Adrenal gland (tissue), 5 donors: Measurements from ENCODE around the gene PTPN3.

Source experiments
- POLR2A ChIP-seq, 2 donors: fragments of 450-650 bp; IDR thresholded peaks; one replicate each; pipeline ENCODE4 v1.6.1; 2017; ENCODE audit warnings: antibody characterized with exemption in 2 of 2, mild to moderate bottlenecking in 2 of 2, moderate library complexity in 1 of 2
- TF ChIP-seq, protein P1 (sequence below), 6 experiments: fragments of 450-650 bp in 4 of 6; fragments of 200-600 bp in 2 of 6; sonication (generic) in 1 of 6; IDR thresholded peaks; 1 replicate in 5 of 6; 2 replicates in 1 of 6; pipeline versions ENCODE4 v1.5.1 to v1.8.0; 2016 to 2021; ENCODE audit warnings: antibody characterized with exemption in 6 of 6, mild to moderate bottlenecking in 2 of 6, moderate library complexity in 1 of 6
- donor health status: DM: no; HTN: no; CAD: no.

GRCh38 chr9:109535365-109535764, 37.3 kb upstream of the PTPN3 start:
- TF ChIP-seq POLR2A (IDR thresholded peaks at IDR 0.05) = no peak
- TF ChIP-seq, protein P1, sequence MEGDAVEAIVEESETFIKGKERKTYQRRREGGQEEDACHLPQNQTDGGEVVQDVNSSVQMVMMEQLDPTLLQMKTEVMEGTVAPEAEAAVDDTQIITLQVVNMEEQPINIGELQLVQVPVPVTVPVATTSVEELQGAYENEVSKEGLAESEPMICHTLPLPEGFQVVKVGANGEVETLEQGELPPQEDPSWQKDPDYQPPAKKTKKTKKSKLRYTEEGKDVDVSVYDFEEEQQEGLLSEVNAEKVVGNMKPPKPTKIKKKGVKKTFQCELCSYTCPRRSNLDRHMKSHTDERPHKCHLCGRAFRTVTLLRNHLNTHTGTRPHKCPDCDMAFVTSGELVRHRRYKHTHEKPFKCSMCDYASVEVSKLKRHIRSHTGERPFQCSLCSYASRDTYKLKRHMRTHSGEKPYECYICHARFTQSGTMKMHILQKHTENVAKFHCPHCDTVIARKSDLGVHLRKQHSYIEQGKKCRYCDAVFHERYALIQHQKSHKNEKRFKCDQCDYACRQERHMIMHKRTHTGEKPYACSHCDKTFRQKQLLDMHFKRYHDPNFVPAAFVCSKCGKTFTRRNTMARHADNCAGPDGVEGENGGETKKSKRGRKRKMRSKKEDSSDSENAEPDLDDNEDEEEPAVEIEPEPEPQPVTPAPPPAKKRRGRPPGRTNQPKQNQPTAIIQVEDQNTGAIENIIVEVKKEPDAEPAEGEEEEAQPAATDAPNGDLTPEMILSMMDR (IDR thresholded peaks at IDR 0.05) = no peak
